GM12892 (cell line): ENCODE results near the gene IGLON5.

Source experiments
- POLR2A ChIP-seq: IDR thresholded peaks from 2 replicates; pipeline ENCODE4 v1.6.1; 2011; ENCODE audit warnings: low read depth, low read length, control low read depth
- POLR2AphosphoS5 ChIP-seq: IDR thresholded peaks from 2 replicates; pipeline ENCODE4 v1.6.1; 2011; ENCODE audit warnings: low read depth, low read length, control low read depth
- TAF1 ChIP-seq: IDR thresholded peaks from 2 replicates; pipeline ENCODE4 v1.6.1; 2011; ENCODE audit warnings: low read depth, mild to moderate bottlenecking, control low read depth, low read length, borderline replicate concordance

DNA sequence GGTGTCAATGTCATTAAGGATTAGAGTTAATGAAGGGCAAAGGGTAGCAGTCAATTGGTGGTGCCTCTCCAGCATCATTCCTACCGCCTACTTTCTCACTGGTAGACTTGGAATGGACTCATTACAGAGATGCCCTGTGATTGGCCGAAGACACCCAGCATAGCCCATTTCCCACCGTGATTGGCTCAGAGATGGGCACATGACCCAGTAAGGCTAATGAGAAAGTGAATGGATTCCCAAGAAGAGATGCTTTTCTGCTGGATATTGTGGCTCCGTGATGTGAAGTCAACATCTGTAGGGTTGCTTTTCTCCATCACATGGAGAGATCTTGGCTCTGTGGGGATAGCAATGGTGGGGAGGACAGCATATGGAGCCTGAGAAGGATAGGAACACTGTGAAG lies 18.9 kb downstream of the IGLON5 start:
- TF ChIP-seq POLR2A (no peak), TAF1 (no peak), POLR2AphosphoS5 (no peak)
